T-cell (primary cell): ENCODE data around the gene ANKRD13A. TPM values are rescaled to one million over a fixed set of nuclear protein-coding genes. Genes with fewer than 3 reads are reported as not detected.
"Not testable (repeated sequence)": the region's sequence is repeated elsewhere in the genome, so short reads cannot be mapped to it uniquely, and the experiment has no call there.

ENCODE experiments used
- ATAC-seq, 4 experiments: fragments of 200-7000 bp in 3 of 4; fragments of 150-1000 bp in 1 of 4; cut with Tn5 transposase; replicated peaks in 1 of 4; 1 replicate in 3 of 4; 2 replicates in 1 of 4; pipeline ENCODE4 v1.10.0; 2021; ENCODE audit warnings: moderate library complexity in 3 of 4, mild to moderate bottlenecking in 2 of 4, moderate number of reproducible peaks in 1 of 4
- CTCF ChIA-PET, 2 donors: fragments of 300-600 bp; sonication (Branson Sonifier 250); formaldehyde crosslinking; loops; one replicate each; lab custom pipeline; 2022; ENCODE audit warnings: antibody characterized with exemption in 2 of 2; lab: Charles Lee
- POLR2A ChIA-PET, 2 donors: fragments of 300-600 bp; sonication (Branson Sonifier 250); formaldehyde crosslinking; loops; one replicate each; lab custom pipeline; 2022; ENCODE audit warnings: antibody characterized with exemption in 2 of 2; lab: Charles Lee
- DNase-seq, 35 experiments: peaks; one replicate each; pipeline versions ENCODE4 v3.0.0 to v3.0.0-alpha.2; 2013 to 2023
- H3K27ac ChIP-seq: one replicate; pipeline ENCODE4 v1.5.1; 2013; ENCODE audit warnings: low read length
- H3K27me3 ChIP-seq, 2 experiments: replicated peaks in 1 of 2; 1 replicate in 1 of 2; 2 replicates in 1 of 2; pipeline versions ENCODE4 v1.6.1 to v1.7.0; 2013; ENCODE audit warnings: low read length in 1 of 2, mixed read lengths in 1 of 2; ENCODE audit not compliant: control insufficient read depth in 2 of 2, insufficient read depth in 2 of 2; ENCODE audit errors: extremely low read depth in 1 of 2
- H3K36me3 ChIP-seq, 2 donors: 1 replicate in 1 of 2; 2 replicates in 1 of 2; pipeline versions ENCODE4 v1.6.1 to v1.7.0; 2013; ENCODE audit warnings: low read length in 1 of 2; ENCODE audit not compliant: control insufficient read depth in 2 of 2, insufficient read depth in 1 of 2; ENCODE audit errors: extremely low read depth in 1 of 2
- H3K4me1 ChIP-seq, 2 experiments: 1 replicate in 1 of 2; 2 replicates in 1 of 2; pipeline versions ENCODE4 v1.6.1 to v1.7.0; 2013; ENCODE audit warnings: low read length in 2 of 2, mixed read lengths in 1 of 2; ENCODE audit not compliant: insufficient read depth in 2 of 2, control insufficient read depth in 1 of 2; ENCODE audit errors: extremely low read depth in 1 of 2
- H3K4me3 ChIP-seq, 2 donors: 1 replicate in 1 of 2; 2 replicates in 1 of 2; pipeline versions ENCODE4 v1.5.1 to v1.7.0; 2013; ENCODE audit warnings: mild to moderate bottlenecking in 2 of 2, low read length in 1 of 2, moderate library complexity in 1 of 2; ENCODE audit not compliant: control insufficient read depth in 1 of 2; ENCODE audit errors: extremely low read depth in 1 of 2
- H3K9me3 ChIP-seq: 2 replicates; pipeline ENCODE4 v1.7.0; 2013
- H3K27ac Mint-ChIP-seq, 2 donors: one replicate each; pipeline ENCODE4 v1.8.0; 2020 to 2021; ENCODE audit warnings: mild to moderate bottlenecking in 2 of 2, mixed read lengths in 2 of 2
- H3K27me3 Mint-ChIP-seq, 2 donors: one replicate each; pipeline ENCODE4 v1.8.0; 2021 to 2022; ENCODE audit warnings: mixed read lengths in 2 of 2
- H3K36me3 Mint-ChIP-seq: one replicate; pipeline ENCODE4 v1.8.0; 2021; ENCODE audit warnings: mixed read lengths
- H3K4me1 Mint-ChIP-seq, 3 donors: one replicate each; pipeline ENCODE4 v1.8.0; 2020 to 2022; ENCODE audit warnings: mixed read lengths in 3 of 3, mild to moderate bottlenecking in 1 of 3
- H3K4me3 Mint-ChIP-seq, 3 donors: one replicate each; pipeline ENCODE4 v1.8.0; 2020 to 2022; ENCODE audit warnings: mild to moderate bottlenecking in 3 of 3, mixed read lengths in 3 of 3, moderate library complexity in 3 of 3
- H3K9me3 Mint-ChIP-seq, 3 donors: one replicate each; pipeline ENCODE4 v1.8.0; 2020 to 2022; ENCODE audit warnings: mixed read lengths in 3 of 3
- WGBS: methylation state at CpG from one replicate; pipeline ENCODE4 v1.1.5; 2013; ENCODE audit warnings: missing lambda C conversion rate; ENCODE audit not compliant: insufficient coverage; 5-methylcytosine and 5-hydroxymethylcytosine counted together
- total RNA-seq, 35 experiments: library from RNA in 6 of 35; stranded (reverse) in 6 of 35; fragments of 120-200 nt in 1 of 35; gene quantifications; one replicate each; pipeline versions ENCODE4 v1.2.1 to v1.2.4 and lab custom pipeline; 2013 to 2026

The ANKRD13A gene
- total RNA-seq, 5 donors from 2014 or later (not counting 1 experiment from before 2014, with no cell fraction given) = 63.8 to 87.0 (median 76.8) TPM

DNA sequence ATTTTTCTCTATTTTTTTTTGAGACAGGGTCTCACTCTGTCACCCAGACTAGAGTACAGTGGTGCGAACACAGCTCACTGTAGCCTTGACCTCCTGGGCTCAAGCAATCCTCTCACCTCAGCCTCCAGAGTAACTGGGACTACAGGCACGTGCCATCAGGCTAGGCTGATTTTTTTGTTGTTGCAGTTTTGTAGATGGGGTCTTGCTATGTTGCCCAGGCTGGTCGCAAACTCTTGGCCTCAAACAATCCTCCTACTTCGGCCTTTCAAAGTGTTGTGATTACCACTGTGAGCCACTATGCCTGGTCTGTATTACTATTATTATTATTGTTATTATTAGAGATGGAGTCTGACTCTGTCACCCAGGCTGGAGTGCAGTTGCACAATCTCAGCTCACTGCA, 26.4 kb upstream of the ANKRD13A start:
- H3K36me3 ChIP-seq = peaks cover 24 to 62% of the 10 kb centered on the region in 2 donors

DNA sequence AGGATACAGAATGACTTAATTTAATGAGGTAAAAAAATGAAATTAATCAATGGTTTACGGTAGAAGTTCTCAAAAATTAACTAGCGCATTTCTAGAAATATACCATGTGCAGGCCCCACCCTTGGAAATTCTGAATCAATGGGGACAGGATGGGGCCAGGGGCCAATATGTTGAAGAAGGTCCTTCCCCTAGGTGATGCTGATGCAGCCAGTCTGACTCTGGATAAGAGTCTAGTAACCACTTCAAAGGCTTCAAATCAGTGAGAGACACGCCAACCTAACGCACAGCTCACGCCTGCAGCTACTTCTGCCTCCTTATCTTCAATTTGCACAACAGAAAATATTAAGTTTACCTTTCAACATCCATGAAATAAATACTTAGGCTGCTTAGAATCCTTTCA, 17.9 kb upstream of the ANKRD13A start:
- ChIA-PET CTCF (interaction anchor here in 1 of 2 donors (0.6 kb wide), 1 partner anchor 325 kb away, joined by 3 read pairs; no protein-coding TSS in a partner anchor), POLR2A (interaction anchor here in 1 of 2 donors (1.4 kb wide), 1 partner anchor 10 kb away, joined by 4 read pairs; no protein-coding TSS in a partner anchor)
- no peaks in the 10 kb centered on the region for H3K9me3 Mint-ChIP-seq
- peaks cover 28 to 47% (median 31%) of the 10 kb centered on the region in 3 donors for H3K4me1 Mint-ChIP-seq
- H3K27me3 Mint-ChIP-seq = no peaks in the 10 kb centered on the region
- H3K27me3 ChIP-seq = no peaks in the 10 kb centered on the region
- peaks cover 60% of the 10 kb centered on the region for H3K36me3 Mint-ChIP-seq
- H3K4me3 ChIP-seq = no peak overlapping the region
- H3K9me3 ChIP-seq = no peaks in the 10 kb centered on the region
- ATAC-seq (peak; percentile 84 to 97 (median 93)), DNase-seq (peak in 13 of 35 experiments; percentile 4 to 60 (median 17))
- peaks cover 2 to 17% of the 10 kb centered on the region in 2 experiments for H3K4me1 ChIP-seq
- no peak overlapping the region for H3K4me3 Mint-ChIP-seq
- H3K36me3 ChIP-seq = peaks cover 29 to 92% of the 10 kb centered on the region in 2 donors
- WGBS = no CpG with 5 or more reads among the region's 5 CpGs
- no peak overlapping the region for H3K27ac ChIP-seq
- peak overlapping the region; percentile 64 to 85 for H3K27ac Mint-ChIP-seq

More for the DNA sequence above, 26.4 kb upstream of the ANKRD13A start:
- Histone ChIP-seq H3K27me3 (no peaks in the 10 kb centered on the region), H3K4me3 (no peak overlapping the region), H3K9me3 (no peaks in the 10 kb centered on the region), H3K27ac (no peak overlapping the region), H3K4me1 (peaks cover 0 to 15% of the 10 kb centered on the region in 2 experiments)
- Mint-ChIP-seq H3K4me1 (peaks cover 7 to 24% (median 10%) of the 10 kb centered on the region in 3 donors), H3K4me3 (no peak overlapping the region), H3K27ac (no peak overlapping the region), H3K27me3 (no peaks in the 10 kb centered on the region), H3K9me3 (no peaks in the 10 kb centered on the region), H3K36me3 (peaks cover 39% of the 10 kb centered on the region)
- ATAC-seq (no peak), DNase-seq (no peak)
- ChIA-PET CTCF (no interaction called here), POLR2A (interaction anchor here in 1 of 2 donors (0.6 to 0.7 kb wide), 2 partner anchors 26 to 51 kb away, joined by 4 read pairs; no protein-coding TSS in a partner anchor)
- WGBS = no CpG with 5 or more reads among the region's 4 CpGs

DNA sequence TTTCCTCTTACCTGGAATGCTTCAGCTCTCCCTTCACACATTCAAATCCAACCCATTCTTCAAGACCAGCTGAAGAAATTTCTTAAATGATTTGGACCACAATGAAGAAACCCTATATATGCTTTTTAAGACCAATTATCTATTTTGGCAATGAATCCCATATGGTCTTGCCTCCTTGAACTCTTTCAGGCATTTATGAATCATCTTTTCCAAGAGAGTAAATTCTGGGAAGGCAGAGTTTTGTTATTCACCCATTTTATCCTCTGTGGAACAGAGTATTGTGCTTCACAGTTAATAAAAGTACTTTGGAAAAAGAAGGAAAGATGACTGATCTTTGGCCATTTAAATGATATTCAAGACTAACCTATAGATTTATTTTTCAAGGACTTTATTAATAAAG, 17.0 kb upstream of the ANKRD13A start:
- Mint-ChIP-seq H3K27ac (peak overlapping the region; percentile 76 to 85), H3K4me1 (peaks cover 28 to 47% (median 31%) of the 10 kb centered on the region in 3 donors), H3K9me3 (no peaks in the 10 kb centered on the region), H3K36me3 (peaks cover 55% of the 10 kb centered on the region), H3K27me3 (no peaks in the 10 kb centered on the region), H3K4me3 (no peak overlapping the region)
- H3K27me3 ChIP-seq = no peaks in the 10 kb centered on the region
- no peaks in the 10 kb centered on the region for H3K9me3 ChIP-seq
- CTCF ChIA-PET = interaction anchor here in 1 of 2 donors (0.7 kb wide), 1 partner anchor 15 kb away, joined by 3 read pairs; no protein-coding TSS in a partner anchor
- no peak overlapping the region for H3K4me3 ChIP-seq
- peaks cover 2 to 17% of the 10 kb centered on the region in 2 experiments for H3K4me1 ChIP-seq
- ATAC-seq (no peak), DNase-seq (no peak)
- POLR2A ChIA-PET = interaction anchor here in 1 of 2 donors (0.6 kb wide), 1 partner anchor 42 kb away, joined by 3 read pairs; no protein-coding TSS in a partner anchor
- H3K27ac ChIP-seq = no peak overlapping the region
- peaks cover 20 to 86% of the 10 kb centered on the region in 2 donors for H3K36me3 ChIP-seq

DNA sequence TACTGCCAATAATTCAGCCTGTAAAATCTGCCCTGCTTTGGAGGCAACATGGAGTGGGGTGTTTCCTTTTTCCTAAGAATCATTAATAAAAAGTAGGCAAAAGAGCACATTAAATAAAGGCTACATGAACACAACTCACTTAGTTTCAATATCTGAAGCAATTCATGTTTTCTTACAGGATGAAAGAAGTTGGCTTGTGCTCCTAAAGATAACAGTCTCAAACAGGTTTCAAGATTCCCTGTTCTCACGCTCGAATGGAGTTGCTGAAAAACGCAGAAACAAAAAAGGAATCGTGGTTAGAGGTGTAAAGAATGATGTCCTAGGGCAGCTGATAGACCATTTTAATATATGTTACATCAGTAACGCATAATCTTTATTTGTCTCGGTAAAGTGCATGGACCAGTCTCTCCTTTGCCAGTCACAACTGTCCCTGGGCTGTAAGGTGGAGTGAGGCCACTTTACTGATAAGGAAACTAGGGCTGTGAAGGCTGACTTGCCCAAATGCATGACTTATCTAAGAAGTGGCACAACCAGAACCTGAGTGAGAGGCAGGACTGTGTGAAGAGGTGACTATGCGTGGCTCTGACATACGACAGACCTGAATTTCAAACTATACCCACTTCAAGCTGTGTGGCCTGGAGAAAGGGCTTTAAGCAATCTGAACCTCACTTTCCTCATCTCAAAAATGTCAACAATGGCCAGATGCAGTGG, 15.6 kb upstream of the ANKRD13A start:
- WGBS = 80% methylated on average over 1 of the region's 8 CpGs
- Histone ChIP-seq H3K4me1 (peaks cover 2 to 17% of the 10 kb centered on the region in 2 experiments), H3K9me3 (no peaks in the 10 kb centered on the region), H3K27ac (no peak overlapping the region), H3K27me3 (no peaks in the 10 kb centered on the region), H3K36me3 (peaks cover 19 to 86% of the 10 kb centered on the region in 2 donors), H3K4me3 (no peak overlapping the region)
- peak overlapping the region; percentile 71 to 74 for H3K27ac Mint-ChIP-seq
- no peak for DNase-seq
- no peak overlapping the region for H3K4me3 Mint-ChIP-seq
- ChIA-PET CTCF (interaction anchor here in 1 of 2 donors (0.6 kb wide), 1 partner anchor 593 kb away, joined by 3 read pairs; no protein-coding TSS in a partner anchor), POLR2A (interaction anchor here in 1 of 2 donors (0.5 kb wide), 1 partner anchor 483 kb away, joined by 8 read pairs; no protein-coding TSS in a partner anchor)
- no peaks in the 10 kb centered on the region for H3K9me3 Mint-ChIP-seq
- peaks cover 51% of the 10 kb centered on the region for H3K36me3 Mint-ChIP-seq
- H3K4me1 Mint-ChIP-seq = peaks cover 28 to 46% (median 33%) of the 10 kb centered on the region in 3 donors
- H3K27me3 Mint-ChIP-seq = no peaks in the 10 kb centered on the region
- no peak for ATAC-seq

DNA sequence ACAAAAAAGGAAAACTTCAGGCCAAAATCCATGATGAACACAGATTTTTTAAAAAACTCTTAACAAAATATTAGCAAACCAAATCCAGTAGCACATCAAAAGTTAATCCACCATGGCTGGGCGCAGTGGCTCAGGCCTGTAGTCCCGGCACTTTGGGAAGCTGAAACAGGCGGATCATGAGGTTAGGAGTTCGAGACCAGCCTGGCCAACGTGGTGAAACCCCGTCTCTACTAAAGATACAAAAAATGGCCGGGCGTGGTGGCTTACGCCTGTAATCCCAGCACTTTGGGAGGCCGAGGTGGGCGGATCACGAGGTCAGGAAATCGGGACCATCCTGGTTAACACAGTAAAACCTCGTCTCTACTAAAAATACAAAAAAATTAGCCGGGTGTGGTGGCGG, 13.0 kb upstream of the ANKRD13A start:
- H3K27ac ChIP-seq, H3K9me3 ChIP-seq, CTCF ChIA-PET, H3K4me3 Mint-ChIP-seq, H3K27ac Mint-ChIP-seq, POLR2A ChIA-PET, H3K4me1 ChIP-seq, H3K27me3 Mint-ChIP-seq, H3K9me3 Mint-ChIP-seq, H3K27me3 ChIP-seq, ATAC-seq, H3K4me3 ChIP-seq, DNase-seq: not testable (repeated sequence)
- WGBS = 100% methylated on average over 1 of the region's 16 CpGs
- Mint-ChIP-seq H3K4me1 (peaks cover 33 to 45% (median 44%) of the 10 kb centered on the region in 3 donors), H3K36me3 (peaks cover 48% of the 10 kb centered on the region)
- peaks cover 14 to 85% of the 10 kb centered on the region in 2 donors for H3K36me3 ChIP-seq

DNA sequence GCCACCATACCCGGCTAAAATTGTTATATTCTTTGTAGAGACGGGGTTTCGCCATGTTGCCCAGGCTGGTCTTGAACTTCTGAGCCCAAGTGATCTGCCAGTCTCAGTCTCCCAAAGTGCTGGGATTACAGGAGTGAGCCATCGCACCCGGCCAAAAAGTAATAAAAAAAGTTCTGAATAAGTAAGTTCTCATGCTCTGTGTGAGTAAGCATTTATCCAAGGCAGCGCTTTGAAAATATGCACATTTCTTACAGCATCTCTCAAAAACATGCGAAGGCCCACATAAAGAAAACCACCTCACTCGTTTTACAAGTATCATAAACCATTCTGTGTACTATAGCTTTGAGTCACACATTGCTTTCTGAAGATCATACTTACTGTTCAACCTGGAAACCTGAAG, 11.6 kb upstream of the ANKRD13A start:
- Histone ChIP-seq H3K9me3 (no peaks in the 10 kb centered on the region), H3K4me1 (peaks cover 0 to 9% of the 10 kb centered on the region in 2 experiments), H3K27ac (no peak overlapping the region), H3K4me3 (no peak overlapping the region), H3K27me3 (no peaks in the 10 kb centered on the region), H3K36me3 (peaks cover 13 to 80% of the 10 kb centered on the region in 2 donors)
- peaks cover 43% of the 10 kb centered on the region for H3K36me3 Mint-ChIP-seq
- POLR2A ChIA-PET = interaction anchor here in 1 of 2 donors (1.0 kb wide), 1 partner anchor 11 kb away, joined by 3 read pairs; no protein-coding TSS in a partner anchor
- 56% methylated on average over 6 of the region's 8 CpGs for whole genome bisulfite sequencing
- no peak overlapping the region for H3K27ac Mint-ChIP-seq
- H3K4me3 Mint-ChIP-seq = no peak overlapping the region
- H3K27me3 Mint-ChIP-seq = no peaks in the 10 kb centered on the region
- no peak for DNase-seq
- no peak for ATAC-seq
- no peaks in the 10 kb centered on the region for H3K9me3 Mint-ChIP-seq
- CTCF ChIA-PET = interaction anchor here in 1 of 2 donors (0.6 kb wide), 2 partner anchors 18 to 624 kb away, joined by 3 read pairs; no protein-coding TSS in a partner anchor
- peaks cover 22 to 44% (median 42%) of the 10 kb centered on the region in 3 donors for H3K4me1 Mint-ChIP-seq
